Chondrocyte (in vitro differentiated cells): ENCODE results near the gene TRPV4. TPM values are rescaled to one million over a fixed set of nuclear protein-coding genes. Genes with fewer than 3 reads are reported as not detected.

Experiments
- DNase-seq: peaks from one replicate; pipeline ENCODE4 v3.0.0; 2021; ENCODE audit warnings: mixed read lengths, low spot score
- H3K27ac Mint-ChIP-seq: one replicate; pipeline ENCODE4 v1.8.0; 2021; ENCODE audit warnings: mild to moderate bottlenecking, moderate library complexity, mixed read lengths; ENCODE audit not compliant: unreplicated experiment
- H3K27me3 Mint-ChIP-seq: 2 replicates; pipeline ENCODE4 v1.8.0; 2021; ENCODE audit warnings: low read depth, mixed read lengths
- H3K36me3 Mint-ChIP-seq: 2 replicates; pipeline ENCODE4 v1.8.0; 2021; ENCODE audit warnings: low read depth, mixed read lengths
- H3K4me1 Mint-ChIP-seq: 2 replicates; pipeline ENCODE4 v1.8.0; 2021; ENCODE audit warnings: low read depth, mild to moderate bottlenecking, mixed read lengths
- H3K4me3 Mint-ChIP-seq: one replicate; pipeline ENCODE4 v1.8.0; 2021; ENCODE audit warnings: mild to moderate bottlenecking, moderate library complexity, mixed read lengths; ENCODE audit not compliant: unreplicated experiment
- H3K9me3 Mint-ChIP-seq: 2 replicates; pipeline ENCODE4 v1.8.0; 2021; ENCODE audit warnings: low read depth, mixed read lengths
- CTCF ChIP-seq: fragments of 200-600 bp; sonication (generic); IDR thresholded peaks from 2 replicates; pipeline ENCODE4 v1.5.0; 2021; ENCODE audit warnings: antibody characterized with exemption, mild to moderate bottlenecking, moderate library complexity
- total RNA-seq: library from RNA; stranded (reverse); gene quantifications from 3 replicates; pipeline ENCODE4 v1.2.1, GENCODE V29; 2021

The TRPV4 gene
- total RNA-seq, 1 donor from 2014 or later: 2.2 TPM

GRCh38 chr12:109767991-109768900, 65.0 kb downstream of the TRPV4 start:
- no peaks in the 10 kb centered on the region for H3K27me3 Mint-ChIP-seq
- peaks cover 2% of the 10 kb centered on the region for H3K36me3 Mint-ChIP-seq
- no peaks in the 10 kb centered on the region for H3K4me1 Mint-ChIP-seq
- H3K9me3 Mint-ChIP-seq: peaks cover 3% of the 10 kb centered on the region
- DNase-seq: peak; percentile 86
- TF ChIP-seq CTCF: no peak
- H3K27ac Mint-ChIP-seq: no peak overlapping the region
- no peak overlapping the region for H3K4me3 Mint-ChIP-seq

GRCh38 chr12:109767456-109767855, 65.7 kb downstream of the TRPV4 start:
- H3K27me3 Mint-ChIP-seq: no peaks in the 10 kb centered on the region
- H3K9me3 Mint-ChIP-seq: peaks cover 4% of the 10 kb centered on the region
- peak; percentile 3 for DNase-seq
- peaks cover 3% of the 10 kb centered on the region for H3K36me3 Mint-ChIP-seq
- no peaks in the 10 kb centered on the region for H3K4me1 Mint-ChIP-seq
- no peak overlapping the region for H3K4me3 Mint-ChIP-seq
- no peak for TF ChIP-seq CTCF
- H3K27ac Mint-ChIP-seq: no peak overlapping the region

- Mint-ChIP-seq H3K27ac (no peak overlapping the region), H3K4me1 (peaks cover 2% of the 10 kb centered on the region), H3K9me3 (peaks cover 4% of the 10 kb centered on the region), H3K27me3 (no peaks in the 10 kb centered on the region), H3K36me3 (peaks cover 3% of the 10 kb centered on the region), H3K4me3 (no peak overlapping the region)
- TF ChIP-seq CTCF: no peak
- peak; percentile 52 for DNase-seq
Measured at GRCh38 chr12:109766251-109766778, 66.9 kb downstream of the TRPV4 start.

GRCh38 chr12:109765446-109765810, 67.8 kb downstream of the TRPV4 start:
- Mint-ChIP-seq H3K27ac (no peak overlapping the region), H3K36me3 (peaks cover 3% of the 10 kb centered on the region), H3K4me3 (no peak overlapping the region), H3K9me3 (peaks cover 4% of the 10 kb centered on the region), H3K4me1 (peaks cover 2% of the 10 kb centered on the region), H3K27me3 (no peaks in the 10 kb centered on the region)
- TF ChIP-seq CTCF: no peak
- peak; percentile 48 for DNase-seq

- Mint-ChIP-seq H3K4me1 (peaks cover 2% of the 10 kb centered on the region), H3K36me3 (peaks cover 3% of the 10 kb centered on the region), H3K27me3 (no peaks in the 10 kb centered on the region), H3K9me3 (peaks cover 4% of the 10 kb centered on the region), H3K4me3 (no peak overlapping the region), H3K27ac (no peak overlapping the region)
- no peak for TF ChIP-seq CTCF
- peak; percentile 79 for DNase-seq
Measured at GRCh38 chr12:109764776-109765445, 68.3 kb downstream of the TRPV4 start.
